ENCODE results near the gene NRAP.

GRCh38 chr10:113644185-113645120, 19.4 kb downstream of the NRAP start:
- TF ChIP-seq CTCF (IDR thresholded peaks at IDR 0.05), result no peak
- no peak for TF ChIP-seq EP300 (IDR thresholded peaks at IDR 0.05)
